Keratinocyte (primary cell): ENCODE results near the gene COL4A4. TPM values are rescaled to one million over a fixed set of nuclear protein-coding genes. Genes with fewer than 3 reads are reported as not detected.

Experiments
- DNase-seq: peaks from one replicate; pipeline ENCODE4 v3.0.0-alpha.2; 2011; ENCODE audit warnings: low read depth, missing footprints, low spot score
- FAIRE-seq: peaks from 2 replicates; lab custom pipeline; 2011; peaks lifted over from hg19 to GRCh38; lab: Jason Lieb, UNC
- H2AFZ ChIP-seq: 2 replicates; pipeline ENCODE4 v1.6.0; 2012; ENCODE audit warnings: low read length, control low read depth, inconsistent platforms; ENCODE audit not compliant: control insufficient read depth
- H3K27ac ChIP-seq: 2 replicates; pipeline ENCODE4 v1.5.1; 2011; ENCODE audit warnings: low read length; ENCODE audit not compliant: control insufficient read depth, insufficient read depth
- H3K27me3 ChIP-seq: 3 replicates; pipeline ENCODE4 v1.6.0; 2011; ENCODE audit warnings: low read length; ENCODE audit not compliant: control insufficient read depth, insufficient read depth; ENCODE audit errors: extremely low read depth
- H3K36me3 ChIP-seq, 2 experiments: 2 replicates in 1 of 2; 3 replicates in 1 of 2; pipeline ENCODE4 v1.5.1; 2011; ENCODE audit warnings: low read length in 2 of 2, mild to moderate bottlenecking in 1 of 2; ENCODE audit not compliant: control insufficient read depth in 2 of 2, insufficient read depth in 2 of 2; ENCODE audit errors: extremely low read depth in 1 of 2
- H3K4me1 ChIP-seq: 3 replicates; pipeline ENCODE4 v1.5.1; 2011; ENCODE audit warnings: low read length; ENCODE audit not compliant: control insufficient read depth, insufficient read depth; ENCODE audit errors: extremely low read depth
- H3K4me2 ChIP-seq: 3 replicates; pipeline ENCODE4 v1.6.0; 2011; ENCODE audit warnings: low read depth, low read length; ENCODE audit not compliant: control insufficient read depth, insufficient read depth; ENCODE audit errors: extremely low read depth
- H3K4me3 ChIP-seq, 3 experiments: fragments of 200-600 bp in 1 of 3; sonication (generic) in 1 of 3; 2 replicates in 2 of 3; 3 replicates in 1 of 3; pipeline ENCODE4 v1.5.1; 2011 to 2016; ENCODE audit warnings: low read length in 3 of 3, mild to moderate bottlenecking in 3 of 3, control low read depth in 2 of 3, inconsistent platforms in 1 of 3, low read depth in 1 of 3, mixed read lengths in 1 of 3, mixed run types in 1 of 3, moderate library complexity in 1 of 3; ENCODE audit not compliant: control insufficient read depth in 2 of 3, insufficient read depth in 2 of 3; ENCODE audit errors: extremely low read depth in 1 of 3
- H3K79me2 ChIP-seq: 2 replicates; pipeline ENCODE4 v1.6.0; 2012; ENCODE audit warnings: low read length; ENCODE audit not compliant: control insufficient read depth, insufficient read depth
- H3K9ac ChIP-seq: 3 replicates; pipeline ENCODE4 v1.6.0; 2011; ENCODE audit warnings: low read length; ENCODE audit not compliant: control insufficient read depth, insufficient read depth; ENCODE audit errors: extremely low read depth
- H3K9me1 ChIP-seq: 3 replicates; pipeline ENCODE4 v1.6.0; 2011; ENCODE audit warnings: low read length; ENCODE audit not compliant: control insufficient read depth, insufficient read depth; ENCODE audit errors: extremely low read depth
- H3K9me3 ChIP-seq: 2 replicates; pipeline ENCODE4 v1.5.1; 2012; ENCODE audit warnings: low read depth, low read length; ENCODE audit not compliant: control insufficient read depth
- H4K20me1 ChIP-seq: 3 replicates; pipeline ENCODE4 v1.6.0; 2011; ENCODE audit warnings: low read length; ENCODE audit not compliant: control insufficient read depth, insufficient read depth; ENCODE audit errors: extremely low read depth
- EZH2 ChIP-seq: IDR thresholded peaks from one replicate; pipeline ENCODE4 v1.6.1; 2012; ENCODE audit warnings: inconsistent platforms, mild to moderate bottlenecking, low read length, moderate library complexity
- dilution Hi-C: fragments of 300-500 bp; cut with MboI; formaldehyde crosslinking; loops from one replicate; pipeline ENCODE4 v1.7.0; 2020; ENCODE audit warnings: low sequenced_read_pairs; ENCODE audit not compliant: extremely low pct_ligation_motif_present
- polyA plus RNA-seq, 5 experiments: library from polyadenylated mRNA; depleted of rRNA in 3 of 5; stranded (reverse) in 3 of 5; stranded (forward) in 1 of 5; unstranded in 1 of 5; fragments of >200 nt; gene quantifications; 1 replicate in 1 of 5; 2 replicates in 3 of 5; 3 replicates in 1 of 5; pipeline versions ENCODE4 v1.2.1 to v1.2.3, GENCODE V29; 2011 to 2012; ENCODE audit warnings: missing spikeins in 2 of 5, low read depth in 1 of 5, low replicate concordance in 1 of 5
- TF ChIP-seq, protein P1 (sequence below), 3 experiments: IDR thresholded peaks in 1 of 3; conservative IDR thresholded peaks in 1 of 3; optimal IDR thresholded peaks in 1 of 3; 2 replicates in 2 of 3; 3 replicates in 1 of 3; pipeline versions ENCODE3 to v1.5.1; 2011; ENCODE audit warnings: low read length in 3 of 3, mild to moderate bottlenecking in 3 of 3, moderate library complexity in 2 of 3, control low read depth in 1 of 3, inconsistent platforms in 1 of 3; ENCODE audit not compliant: insufficient read depth in 2 of 3; ENCODE audit errors: extremely low read depth in 1 of 3

COL4A4 gene
- polyA plus RNA-seq, 1 donor (not counting 4 experiments of a cell fraction or from before 2014, with no cell fraction given), result not detected

DNA sequence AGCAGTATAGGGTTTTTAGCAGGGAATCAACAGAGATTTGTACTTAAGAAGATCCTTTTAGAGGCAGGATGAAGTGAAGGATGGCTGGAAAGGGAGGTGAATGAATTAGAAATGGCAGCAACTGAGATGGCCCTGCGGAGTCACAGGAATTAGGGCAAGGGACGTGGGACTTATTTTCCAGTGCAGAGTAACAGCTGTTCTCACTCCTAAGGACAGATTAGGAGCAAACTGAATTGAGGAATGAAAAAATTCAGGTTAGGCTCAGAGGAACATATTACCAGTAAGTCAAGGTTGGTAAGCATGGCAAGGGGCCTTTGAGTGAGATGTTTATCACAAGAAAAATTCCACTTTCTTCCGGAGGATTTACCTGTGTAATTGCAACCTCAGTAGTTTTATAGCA, 34.9 kb upstream of the COL4A4 start:
- no peak overlapping the region for H3K27ac ChIP-seq
- H3K4me1 ChIP-seq, result no peaks in the 10 kb centered on the region
- no peak for FAIRE-seq
- H2AFZ ChIP-seq, result no peak overlapping the region
- H3K4me2 ChIP-seq, result no peak overlapping the region
- H4K20me1 ChIP-seq, result no peaks in the 10 kb centered on the region
- no peak overlapping the region for H3K4me3 ChIP-seq
- no peak for DNase-seq
- H3K9me1 ChIP-seq, result no peaks in the 10 kb centered on the region
- TF ChIP-seq, protein P1, sequence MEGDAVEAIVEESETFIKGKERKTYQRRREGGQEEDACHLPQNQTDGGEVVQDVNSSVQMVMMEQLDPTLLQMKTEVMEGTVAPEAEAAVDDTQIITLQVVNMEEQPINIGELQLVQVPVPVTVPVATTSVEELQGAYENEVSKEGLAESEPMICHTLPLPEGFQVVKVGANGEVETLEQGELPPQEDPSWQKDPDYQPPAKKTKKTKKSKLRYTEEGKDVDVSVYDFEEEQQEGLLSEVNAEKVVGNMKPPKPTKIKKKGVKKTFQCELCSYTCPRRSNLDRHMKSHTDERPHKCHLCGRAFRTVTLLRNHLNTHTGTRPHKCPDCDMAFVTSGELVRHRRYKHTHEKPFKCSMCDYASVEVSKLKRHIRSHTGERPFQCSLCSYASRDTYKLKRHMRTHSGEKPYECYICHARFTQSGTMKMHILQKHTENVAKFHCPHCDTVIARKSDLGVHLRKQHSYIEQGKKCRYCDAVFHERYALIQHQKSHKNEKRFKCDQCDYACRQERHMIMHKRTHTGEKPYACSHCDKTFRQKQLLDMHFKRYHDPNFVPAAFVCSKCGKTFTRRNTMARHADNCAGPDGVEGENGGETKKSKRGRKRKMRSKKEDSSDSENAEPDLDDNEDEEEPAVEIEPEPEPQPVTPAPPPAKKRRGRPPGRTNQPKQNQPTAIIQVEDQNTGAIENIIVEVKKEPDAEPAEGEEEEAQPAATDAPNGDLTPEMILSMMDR (optimal IDR thresholded peaks at IDR 0.05 in 1 of 3, IDR thresholded peaks at IDR 0.05 in 1 of 3, conservative IDR thresholded peaks at IDR 0.05 in 1 of 3; ENCODE audit: extremely low read depth in 1 of 3, insufficient read depth in 2 of 3, low read length in 3 of 3), result no peak
- no peak for TF ChIP-seq EZH2
- dilution Hi-C loops, result no loop called here
- no peaks in the 10 kb centered on the region for H3K9me3 ChIP-seq
- no peaks in the 10 kb centered on the region for H3K79me2 ChIP-seq
- no peaks in the 10 kb centered on the region for H3K36me3 ChIP-seq
- H3K27me3 ChIP-seq, result no peaks in the 10 kb centered on the region
- no peak overlapping the region for H3K9ac ChIP-seq

DNA sequence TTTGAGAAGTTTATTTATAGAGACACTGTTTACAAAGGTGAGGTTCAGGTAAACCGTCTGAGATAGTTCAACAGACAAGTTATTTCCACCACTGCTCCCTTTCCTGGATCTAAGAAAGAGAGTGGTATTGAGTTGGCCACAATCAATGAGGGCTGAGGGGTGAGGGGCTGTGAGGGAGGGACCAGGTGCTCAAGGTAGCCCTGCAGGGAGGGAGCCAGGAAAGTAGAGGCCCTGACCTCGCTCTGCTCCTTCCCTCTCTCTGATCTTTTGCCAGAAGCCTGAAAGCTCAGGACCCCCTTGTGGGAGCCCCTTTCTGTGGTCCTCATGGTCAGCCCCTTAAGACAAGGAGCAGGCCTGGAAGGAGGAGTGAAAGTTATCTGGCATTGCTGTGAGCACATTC, 30.2 kb upstream of the COL4A4 start:
- Histone ChIP-seq H4K20me1 (no peaks in the 10 kb centered on the region), H3K9me3 (no peaks in the 10 kb centered on the region), H3K79me2 (no peaks in the 10 kb centered on the region), H3K27ac (no peak overlapping the region), H3K4me1 (no peaks in the 10 kb centered on the region), H3K36me3 (no peaks in the 10 kb centered on the region), H3K9ac (no peak overlapping the region), H3K27me3 (no peaks in the 10 kb centered on the region), H3K9me1 (no peaks in the 10 kb centered on the region), H3K4me3 (no peak overlapping the region), H3K4me2 (no peak overlapping the region), H2AFZ (no peak overlapping the region)
- no peak for DNase-seq
- no peak for FAIRE-seq
- dilution Hi-C loops, result no loop called here
- TF ChIP-seq, protein P1 (optimal IDR thresholded peaks at IDR 0.05 in 1 of 3, IDR thresholded peaks at IDR 0.05 in 1 of 3, conservative IDR thresholded peaks at IDR 0.05 in 1 of 3; ENCODE audit: extremely low read depth in 1 of 3, insufficient read depth in 2 of 3, low read length in 3 of 3), result no peak
- no peak for TF ChIP-seq EZH2
